Measurements from ENCODE around the gene SCYGR7. TPM values are rescaled to one million over a fixed set of nuclear protein-coding genes. Genes with fewer than 3 reads are reported as not detected.

SCYGR7 gene
- total and polyA plus RNA-seq, 4 donors: not detected

DNA sequence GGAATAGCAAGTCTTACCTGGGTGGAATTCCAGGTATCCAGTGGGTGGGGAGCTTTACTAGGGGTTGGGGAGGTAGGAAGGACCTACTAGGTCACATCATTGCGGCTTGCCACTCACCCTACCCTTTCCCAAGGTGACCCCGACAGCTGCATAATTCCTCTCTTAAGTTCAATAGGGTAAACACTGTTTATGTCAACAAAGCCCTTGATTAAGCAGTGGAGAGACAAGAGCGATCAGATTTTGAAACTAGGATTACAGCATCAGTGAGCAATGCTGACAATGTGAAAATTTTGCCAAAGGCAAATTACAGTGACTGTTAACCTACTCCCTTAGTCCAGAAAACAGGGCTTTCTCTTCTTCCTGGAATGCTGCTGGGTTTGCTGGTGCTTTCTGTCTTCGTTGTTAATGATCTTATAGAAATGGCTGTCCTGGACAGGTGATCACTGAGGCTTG lies 24.8 kb upstream of the SCYGR7 start:
- Histone ChIP-seq H3K27ac (ENCODE audit: low read depth in 1 of 2, low read length in 2 of 2) (peak overlapping the region; percentile 62 to 83), H3K4me1 (ENCODE audit: control insufficient read depth in 4 of 4, insufficient read depth in 4 of 4, low read length in 3 of 4) (peaks cover 0 to 55% (median 43%) of the 10 kb centered on the region in 4 donors), H3K27me3 (ENCODE audit: control insufficient read depth in 4 of 4, insufficient read depth in 4 of 4, low read length in 3 of 4) (no peaks in the 10 kb centered on the region), H3K9me3 (ENCODE audit: control insufficient read depth in 4 of 4, low read length in 3 of 4) (no peaks in the 10 kb centered on the region), H3K36me3 (ENCODE audit: control insufficient read depth in 4 of 4, insufficient read depth in 3 of 4, low read depth in 1 of 4, low read length in 3 of 4) (peaks cover 4 to 19% (median 9%) of the 10 kb centered on the region in 4 donors), H3K4me3 (ENCODE audit: low read depth in 1 of 3, low read length in 3 of 3) (peak overlapping the region in 2 of 3 donors; percentile 7 to 23), H3K9ac (ENCODE audit: low read depth in 1 of 2, low read length in 2 of 2) (no peak overlapping the region)
- TF ChIP-seq TAF1 (conservative IDR thresholded peaks at IDR 0.05) (no peak), HNF4A (conservative IDR thresholded peaks at IDR 0.05) (peak; percentile 87 to 91), FOXA1 (IDR thresholded peaks at IDR 0.05) (peak; percentile 95), RXRA (IDR thresholded peaks at IDR 0.05) (peak; percentile 88 to 91), GABPA (IDR thresholded peaks at IDR 0.05 in 1 of 2, conservative IDR thresholded peaks at IDR 0.05 in 1 of 2) (no peak), EGR1 (IDR thresholded peaks at IDR 0.05; ENCODE audit: low read depth in 2 of 2) (no peak), SP1 (IDR thresholded peaks at IDR 0.05) (peak; percentile 89), JUND (IDR thresholded peaks at IDR 0.05) (peak; percentile 90 to 96), YY1 (IDR thresholded peaks at IDR 0.05) (peak; percentile 38), HNF4G (IDR thresholded peaks at IDR 0.05) (peak; percentile 77), FOXA2 (IDR thresholded peaks at IDR 0.05) (peak; percentile 98), RAD21 (IDR thresholded peaks at IDR 0.05) (peak in 1 of 2 donors; percentile 51), NR2F2 (IDR thresholded peaks at IDR 0.05) (no peak)
- TF ChIP-seq, protein P1, sequence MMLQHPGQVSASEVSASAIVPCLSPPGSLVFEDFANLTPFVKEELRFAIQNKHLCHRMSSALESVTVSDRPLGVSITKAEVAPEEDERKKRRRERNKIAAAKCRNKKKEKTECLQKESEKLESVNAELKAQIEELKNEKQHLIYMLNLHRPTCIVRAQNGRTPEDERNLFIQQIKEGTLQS (IDR thresholded peaks at IDR 0.05): peak; percentile 91
- TF ChIP-seq, protein P2, sequence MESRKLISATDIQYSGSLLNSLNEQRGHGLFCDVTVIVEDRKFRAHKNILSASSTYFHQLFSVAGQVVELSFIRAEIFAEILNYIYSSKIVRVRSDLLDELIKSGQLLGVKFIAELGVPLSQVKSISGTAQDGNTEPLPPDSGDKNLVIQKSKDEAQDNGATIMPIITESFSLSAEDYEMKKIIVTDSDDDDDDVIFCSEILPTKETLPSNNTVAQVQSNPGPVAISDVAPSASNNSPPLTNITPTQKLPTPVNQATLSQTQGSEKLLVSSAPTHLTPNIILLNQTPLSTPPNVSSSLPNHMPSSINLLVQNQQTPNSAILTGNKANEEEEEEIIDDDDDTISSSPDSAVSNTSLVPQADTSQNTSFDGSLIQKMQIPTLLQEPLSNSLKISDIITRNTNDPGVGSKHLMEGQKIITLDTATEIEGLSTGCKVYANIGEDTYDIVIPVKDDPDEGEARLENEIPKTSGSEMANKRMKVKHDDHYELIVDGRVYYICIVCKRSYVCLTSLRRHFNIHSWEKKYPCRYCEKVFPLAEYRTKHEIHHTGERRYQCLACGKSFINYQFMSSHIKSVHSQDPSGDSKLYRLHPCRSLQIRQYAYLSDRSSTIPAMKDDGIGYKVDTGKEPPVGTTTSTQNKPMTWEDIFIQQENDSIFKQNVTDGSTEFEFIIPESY (IDR thresholded peaks at IDR 0.05): peak; percentile 68
- TF ChIP-seq, protein P3, sequence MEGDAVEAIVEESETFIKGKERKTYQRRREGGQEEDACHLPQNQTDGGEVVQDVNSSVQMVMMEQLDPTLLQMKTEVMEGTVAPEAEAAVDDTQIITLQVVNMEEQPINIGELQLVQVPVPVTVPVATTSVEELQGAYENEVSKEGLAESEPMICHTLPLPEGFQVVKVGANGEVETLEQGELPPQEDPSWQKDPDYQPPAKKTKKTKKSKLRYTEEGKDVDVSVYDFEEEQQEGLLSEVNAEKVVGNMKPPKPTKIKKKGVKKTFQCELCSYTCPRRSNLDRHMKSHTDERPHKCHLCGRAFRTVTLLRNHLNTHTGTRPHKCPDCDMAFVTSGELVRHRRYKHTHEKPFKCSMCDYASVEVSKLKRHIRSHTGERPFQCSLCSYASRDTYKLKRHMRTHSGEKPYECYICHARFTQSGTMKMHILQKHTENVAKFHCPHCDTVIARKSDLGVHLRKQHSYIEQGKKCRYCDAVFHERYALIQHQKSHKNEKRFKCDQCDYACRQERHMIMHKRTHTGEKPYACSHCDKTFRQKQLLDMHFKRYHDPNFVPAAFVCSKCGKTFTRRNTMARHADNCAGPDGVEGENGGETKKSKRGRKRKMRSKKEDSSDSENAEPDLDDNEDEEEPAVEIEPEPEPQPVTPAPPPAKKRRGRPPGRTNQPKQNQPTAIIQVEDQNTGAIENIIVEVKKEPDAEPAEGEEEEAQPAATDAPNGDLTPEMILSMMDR (IDR thresholded peaks at IDR 0.05; ENCODE audit: low read depth, low read length, missing input control): no peak
- TF ChIP-seq, protein P4, sequence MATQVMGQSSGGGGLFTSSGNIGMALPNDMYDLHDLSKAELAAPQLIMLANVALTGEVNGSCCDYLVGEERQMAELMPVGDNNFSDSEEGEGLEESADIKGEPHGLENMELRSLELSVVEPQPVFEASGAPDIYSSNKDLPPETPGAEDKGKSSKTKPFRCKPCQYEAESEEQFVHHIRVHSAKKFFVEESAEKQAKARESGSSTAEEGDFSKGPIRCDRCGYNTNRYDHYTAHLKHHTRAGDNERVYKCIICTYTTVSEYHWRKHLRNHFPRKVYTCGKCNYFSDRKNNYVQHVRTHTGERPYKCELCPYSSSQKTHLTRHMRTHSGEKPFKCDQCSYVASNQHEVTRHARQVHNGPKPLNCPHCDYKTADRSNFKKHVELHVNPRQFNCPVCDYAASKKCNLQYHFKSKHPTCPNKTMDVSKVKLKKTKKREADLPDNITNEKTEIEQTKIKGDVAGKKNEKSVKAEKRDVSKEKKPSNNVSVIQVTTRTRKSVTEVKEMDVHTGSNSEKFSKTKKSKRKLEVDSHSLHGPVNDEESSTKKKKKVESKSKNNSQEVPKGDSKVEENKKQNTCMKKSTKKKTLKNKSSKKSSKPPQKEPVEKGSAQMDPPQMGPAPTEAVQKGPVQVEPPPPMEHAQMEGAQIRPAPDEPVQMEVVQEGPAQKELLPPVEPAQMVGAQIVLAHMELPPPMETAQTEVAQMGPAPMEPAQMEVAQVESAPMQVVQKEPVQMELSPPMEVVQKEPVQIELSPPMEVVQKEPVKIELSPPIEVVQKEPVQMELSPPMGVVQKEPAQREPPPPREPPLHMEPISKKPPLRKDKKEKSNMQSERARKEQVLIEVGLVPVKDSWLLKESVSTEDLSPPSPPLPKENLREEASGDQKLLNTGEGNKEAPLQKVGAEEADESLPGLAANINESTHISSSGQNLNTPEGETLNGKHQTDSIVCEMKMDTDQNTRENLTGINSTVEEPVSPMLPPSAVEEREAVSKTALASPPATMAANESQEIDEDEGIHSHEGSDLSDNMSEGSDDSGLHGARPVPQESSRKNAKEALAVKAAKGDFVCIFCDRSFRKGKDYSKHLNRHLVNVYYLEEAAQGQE (IDR thresholded peaks at IDR 0.05): peak; percentile 27
- TF ChIP-seq, protein P5, sequence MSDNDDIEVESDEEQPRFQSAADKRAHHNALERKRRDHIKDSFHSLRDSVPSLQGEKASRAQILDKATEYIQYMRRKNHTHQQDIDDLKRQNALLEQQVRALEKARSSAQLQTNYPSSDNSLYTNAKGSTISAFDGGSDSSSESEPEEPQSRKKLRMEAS (IDR thresholded peaks at IDR 0.05): peak; percentile 37
- no peak for DNase-seq (ENCODE audit: low spot score)
- WGBS: 27% methylated on average over 4 of the region's 4 CpGs
